SJCRH30 (cell line): Measurements from ENCODE around the gene SAMD4B. TPM values are rescaled to one million over a fixed set of nuclear protein-coding genes. Genes with fewer than 3 reads are reported as not detected.

ENCODE experiments used
- DNase-seq, 2 experiments: peaks; one replicate each; pipeline ENCODE4 v3.0.0-alpha.2; 2015 to 2020
- H3K27ac ChIP-seq: fragments of 250-450 bp; sonication (Bioruptor Pico); 2 replicates; pipeline ENCODE4 v1.5.1; 2020; ENCODE audit warnings: mild to moderate bottlenecking, moderate library complexity
- H3K27me3 ChIP-seq: fragments of 250-450 bp; sonication (Bioruptor Pico); 2 replicates; pipeline ENCODE4 v1.5.1; 2020; ENCODE audit warnings: mild to moderate bottlenecking, moderate library complexity
- H3K36me3 ChIP-seq: fragments of 250-450 bp; sonication (Bioruptor Pico); 2 replicates; pipeline ENCODE4 v1.5.1; 2020; ENCODE audit warnings: mild to moderate bottlenecking, moderate library complexity
- H3K4me1 ChIP-seq: fragments of 250-450 bp; sonication (Bioruptor Pico); 2 replicates; pipeline ENCODE4 v1.5.1; 2020; ENCODE audit warnings: mild to moderate bottlenecking, moderate library complexity
- H3K4me3 ChIP-seq: fragments of 250-450 bp; sonication (Bioruptor Pico); 2 replicates; pipeline ENCODE4 v1.5.1; 2020; ENCODE audit warnings: mild to moderate bottlenecking, moderate library complexity
- H3K9me3 ChIP-seq: fragments of 250-450 bp; sonication (Bioruptor Pico); replicated peaks from 2 replicates; pipeline ENCODE4 v1.5.1; 2020; ENCODE audit warnings: mild to moderate bottlenecking, moderate library complexity
- total RNA-seq: library from RNA; depleted of rRNA; stranded (reverse); fragments of >200 nt; shearing (Covaris generic); gene quantifications from 2 replicates; pipeline ENCODE4 v1.2.3, GENCODE V29; 2014

Gene SAMD4B
- total RNA-seq, 1 experiment from 2014 or later = 125 TPM

DNA sequence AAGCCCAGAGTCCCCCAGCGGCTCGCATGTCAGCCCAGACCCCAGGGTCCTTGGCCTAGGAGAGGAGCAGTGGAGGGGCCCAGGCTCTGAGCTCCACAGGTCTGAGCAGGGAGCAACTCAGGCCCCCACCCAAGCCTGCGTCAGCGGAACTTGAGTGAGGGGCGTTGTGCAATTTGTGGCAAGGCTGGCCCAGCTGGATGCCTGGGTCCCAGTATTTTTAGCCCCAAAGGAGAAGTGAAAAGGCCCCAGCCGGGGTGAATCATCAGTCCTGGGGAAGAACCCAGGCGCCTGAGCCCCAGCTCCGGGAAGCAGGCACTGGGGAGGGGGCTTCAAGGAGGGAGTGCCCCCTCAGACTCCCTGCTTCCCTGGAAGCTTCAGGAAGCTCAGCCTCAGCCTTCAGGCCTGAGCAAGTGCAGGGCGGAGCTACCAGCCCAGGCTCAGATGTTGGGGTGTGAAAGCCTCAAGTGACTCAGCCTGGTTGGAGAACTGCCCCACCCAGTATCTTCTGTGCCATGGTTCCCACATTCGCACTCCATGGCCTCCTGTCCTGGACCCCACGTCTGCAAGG is 56.2 kb downstream of the SAMD4B start:
- DNase-seq = no peak
- no peaks in the 10 kb centered on the region for H3K27me3 ChIP-seq
- H3K27ac ChIP-seq = no peak overlapping the region
- H3K4me1 ChIP-seq = peaks cover 7% of the 10 kb centered on the region; the same call in 1 of the 2 replicates
- no peak overlapping the region for H3K4me3 ChIP-seq
- H3K9me3 ChIP-seq = no peaks in the 10 kb centered on the region
- H3K36me3 ChIP-seq = no peaks in the 10 kb centered on the region

DNA sequence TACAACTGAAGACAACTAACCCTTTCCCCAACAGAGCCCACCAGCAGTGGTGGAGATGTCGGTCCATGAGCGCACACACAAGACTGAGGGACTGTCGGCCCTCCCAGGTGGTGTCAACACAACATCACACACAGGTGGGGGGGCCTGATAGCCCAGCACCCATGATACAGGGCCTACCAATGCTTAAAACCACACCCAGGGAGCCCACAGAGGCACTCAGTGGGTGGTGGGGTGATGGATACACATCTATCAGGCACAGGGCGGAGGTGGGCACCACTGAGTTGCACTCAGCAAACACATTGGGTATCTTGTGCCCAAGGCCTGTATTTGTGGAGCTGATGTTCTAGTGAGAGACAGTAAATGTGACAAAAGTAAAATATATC is 57.4 kb downstream of the SAMD4B start:
- Histone ChIP-seq H3K36me3 (no peaks in the 10 kb centered on the region), H3K27ac (no peak overlapping the region), H3K27me3 (no peaks in the 10 kb centered on the region), H3K9me3 (no peaks in the 10 kb centered on the region), H3K4me3 (no peak overlapping the region), H3K4me1 (peaks cover 12% of the 10 kb centered on the region)
- DNase-seq = no peak

DNA sequence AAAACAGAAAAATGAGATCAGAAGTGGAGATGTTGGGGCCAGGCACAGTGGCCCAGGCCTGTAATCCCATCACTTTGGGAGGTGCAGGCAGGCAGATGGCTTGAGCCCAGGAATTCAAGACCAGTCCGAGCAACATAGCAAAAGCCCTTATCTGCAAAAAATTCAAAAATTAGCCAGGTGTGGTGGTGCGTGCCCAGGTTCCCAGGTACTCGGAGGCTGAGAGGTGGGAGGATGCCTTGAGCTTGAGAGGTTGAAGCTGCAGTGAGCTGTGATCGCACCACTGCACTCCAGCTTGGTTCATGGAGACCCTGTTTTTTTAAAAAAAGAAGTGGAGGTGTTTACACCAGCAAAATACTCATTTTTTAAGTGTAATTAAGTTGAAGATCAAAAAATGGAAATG is 57.8 kb downstream of the SAMD4B start:
- H3K4me1 ChIP-seq = peaks cover 12% of the 10 kb centered on the region
- H3K4me3 ChIP-seq = no peak overlapping the region
- no peaks in the 10 kb centered on the region for H3K27me3 ChIP-seq
- no peaks in the 10 kb centered on the region for H3K9me3 ChIP-seq
- H3K27ac ChIP-seq = no peak overlapping the region
- no peaks in the 10 kb centered on the region for H3K36me3 ChIP-seq
- no peak for DNase-seq

DNA sequence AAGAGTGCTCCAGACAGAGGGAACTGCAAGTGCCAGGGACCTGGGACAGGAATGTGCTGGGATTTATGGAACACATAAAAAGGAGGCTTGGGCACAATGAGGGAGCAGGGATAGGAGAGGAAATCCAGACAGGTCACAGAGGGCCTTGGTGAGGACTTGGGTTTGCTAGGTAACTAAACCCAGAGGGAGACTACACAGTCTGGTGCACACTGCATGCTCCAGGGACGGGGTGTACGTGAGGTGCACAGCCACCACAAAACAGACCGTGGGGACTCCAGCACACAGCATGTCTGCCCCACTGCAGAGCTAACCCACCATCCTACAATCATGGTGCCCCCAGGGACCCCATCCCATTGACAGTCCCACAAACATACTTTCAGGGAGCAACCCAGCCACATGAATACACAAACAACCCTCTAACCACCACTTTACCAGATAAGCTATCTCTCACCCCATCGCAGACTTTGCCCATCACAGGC is 58.9 kb downstream of the SAMD4B start:
- H3K4me3 ChIP-seq = no peak overlapping the region
- no peaks in the 10 kb centered on the region for H3K36me3 ChIP-seq
- no peak overlapping the region for H3K27ac ChIP-seq
- DNase-seq = no peak
- no peaks in the 10 kb centered on the region for H3K9me3 ChIP-seq
- peaks cover 12% of the 10 kb centered on the region for H3K4me1 ChIP-seq
- no peaks in the 10 kb centered on the region for H3K27me3 ChIP-seq

DNA sequence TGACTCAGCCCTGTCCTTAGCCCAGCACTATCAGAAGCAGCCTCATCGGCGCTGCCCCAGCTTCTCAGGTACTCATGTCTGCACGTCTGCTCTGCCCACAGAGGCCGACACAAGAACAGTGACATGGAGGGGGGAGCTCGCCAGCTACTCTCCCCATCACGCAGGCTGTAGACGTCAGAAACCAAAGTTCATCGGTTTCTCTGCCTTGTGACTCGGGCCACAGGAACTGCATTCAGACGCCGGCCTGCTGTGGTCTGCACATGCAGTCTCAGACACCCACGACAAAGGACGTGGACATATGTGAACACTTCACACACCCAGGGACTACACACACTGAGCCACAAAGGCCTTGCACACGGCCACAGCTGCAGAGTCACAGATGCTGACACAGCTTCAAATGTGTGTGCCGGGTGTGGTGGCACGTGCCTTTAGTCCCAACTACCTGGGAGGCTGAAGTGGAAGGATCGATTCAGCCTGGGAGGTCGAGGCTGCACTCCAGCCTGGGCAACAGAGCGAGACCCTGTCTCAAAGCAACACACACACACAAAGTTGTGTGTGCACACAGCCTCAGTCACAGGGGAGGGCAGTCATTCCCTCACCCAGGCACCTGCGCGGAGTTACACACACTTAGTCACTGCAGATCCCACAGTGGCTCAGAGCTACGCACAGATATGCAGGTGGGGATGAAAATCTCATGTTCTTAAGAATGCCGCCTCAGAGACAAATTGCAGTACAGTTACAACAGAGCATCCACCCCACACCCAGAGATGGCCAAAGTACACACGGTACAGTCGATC is 59.5 kb downstream of the SAMD4B start:
- Histone ChIP-seq H3K36me3 (no peaks in the 10 kb centered on the region), H3K27me3 (no peaks in the 10 kb centered on the region), H3K4me1 (peaks cover 12% of the 10 kb centered on the region), H3K9me3 (no peaks in the 10 kb centered on the region), H3K27ac (no peak overlapping the region; the same call in 1 of the 2 replicates), H3K4me3 (peak overlapping the region; percentile 68)
- DNase-seq = no peak

DNA sequence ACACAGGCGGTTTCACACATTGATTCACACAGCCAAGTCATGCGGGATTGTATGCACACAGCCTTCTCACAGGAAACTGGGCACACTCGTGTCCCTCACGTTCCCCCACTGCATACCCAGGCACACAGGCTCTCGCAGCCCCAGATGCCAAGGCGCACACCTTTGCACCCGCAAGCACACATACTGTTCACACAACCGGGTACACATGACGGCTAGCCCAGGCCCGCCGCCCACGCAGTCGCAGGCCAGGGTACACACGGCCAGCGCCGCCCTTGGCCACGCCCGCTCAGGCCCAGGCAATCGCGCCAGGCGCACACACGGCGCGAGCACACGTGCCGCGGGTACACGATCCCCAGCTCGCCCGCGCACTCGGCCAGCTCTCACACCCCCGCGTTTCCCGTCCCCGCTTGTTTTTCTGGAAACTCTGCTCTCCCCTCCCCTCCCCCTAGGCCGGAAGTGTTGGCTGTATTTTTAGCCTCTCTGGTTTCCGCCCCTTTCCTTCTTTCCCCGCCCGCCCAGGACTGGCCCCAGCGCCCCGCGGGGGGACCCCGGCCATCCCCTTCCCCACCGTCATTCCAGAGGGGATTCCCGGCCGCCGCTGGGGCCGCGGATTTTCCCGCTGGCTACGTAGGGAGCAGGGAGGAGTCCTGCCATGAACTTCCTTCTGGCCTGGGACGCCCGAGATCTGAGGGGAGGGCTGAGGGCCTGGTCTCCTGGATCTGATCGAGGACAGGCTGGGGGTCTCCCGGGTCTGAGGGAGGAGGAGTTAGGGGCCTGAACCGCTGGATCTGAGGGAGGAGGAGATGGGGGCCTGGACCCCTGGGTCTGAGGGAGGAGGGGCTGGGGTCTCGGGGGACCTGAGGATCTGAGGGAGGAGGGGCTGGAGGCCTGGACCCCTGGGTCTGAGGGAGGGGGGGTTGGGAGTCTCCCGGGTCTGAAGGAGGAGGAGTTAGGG is 60.4 kb downstream of the SAMD4B start:
- peak; percentile 91 for DNase-seq
- Histone ChIP-seq H3K9me3 (no peaks in the 10 kb centered on the region), H3K4me1 (peaks cover 9% of the 10 kb centered on the region), H3K4me3 (peak overlapping the region; percentile 68), H3K27ac (peak overlapping the region; percentile 79), H3K27me3 (no peaks in the 10 kb centered on the region), H3K36me3 (no peaks in the 10 kb centered on the region)

DNA sequence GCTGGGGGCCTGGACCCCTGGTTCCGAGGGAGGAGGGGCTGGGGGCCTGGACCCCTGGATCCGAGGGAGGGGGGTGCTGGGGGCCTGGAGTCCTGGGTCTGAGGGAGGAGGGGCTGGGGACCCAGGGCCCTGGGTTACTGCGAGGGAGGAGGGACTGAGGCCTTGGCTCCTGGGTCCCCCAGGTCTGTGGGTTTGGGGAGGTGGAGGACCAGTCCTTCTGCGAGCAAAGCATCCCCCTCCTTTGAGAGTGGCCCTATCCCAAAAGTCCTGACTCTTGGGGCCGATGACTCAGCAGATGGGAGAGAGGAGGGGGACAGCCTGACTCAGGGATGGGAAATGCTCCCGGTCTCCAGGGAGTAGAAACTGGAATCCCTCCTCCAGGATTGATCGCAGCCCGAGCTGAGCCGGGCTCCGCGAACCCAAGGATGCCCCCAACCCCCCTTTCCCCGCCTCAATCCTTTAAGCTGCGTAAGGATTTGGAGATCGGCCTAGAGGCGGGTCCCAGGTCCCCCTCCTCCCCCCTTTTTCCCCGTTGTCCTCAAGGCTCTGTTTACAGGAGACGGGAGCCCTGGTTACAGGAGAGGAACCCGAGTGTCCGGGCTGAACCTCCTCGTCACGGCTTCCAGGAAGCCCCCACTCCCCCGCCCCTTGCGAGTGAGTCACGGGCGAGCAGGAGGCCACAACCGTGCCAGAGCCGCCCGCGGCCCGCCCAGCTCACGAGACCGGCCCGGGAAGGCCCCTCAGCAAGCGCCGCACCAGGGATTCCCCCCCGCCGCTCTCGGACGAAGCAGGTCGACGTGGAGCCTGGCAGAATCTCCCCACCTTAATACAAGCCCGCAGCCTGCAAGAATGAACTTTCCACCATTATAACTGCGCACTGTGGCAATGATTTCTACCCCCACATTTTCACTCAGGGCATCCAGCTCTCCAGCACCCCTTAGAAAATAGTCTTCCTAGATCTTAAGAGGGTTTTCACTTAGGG is 61.4 kb downstream of the SAMD4B start:
- Histone ChIP-seq H3K4me3 (peak overlapping the region; percentile 68), H3K4me1 (peaks cover 9% of the 10 kb centered on the region), H3K27me3 (no peaks in the 10 kb centered on the region), H3K9me3 (no peaks in the 10 kb centered on the region), H3K36me3 (no peaks in the 10 kb centered on the region), H3K27ac (peak overlapping the region; percentile 79)
- DNase-seq = peak; percentile 95 to 96

DNA sequence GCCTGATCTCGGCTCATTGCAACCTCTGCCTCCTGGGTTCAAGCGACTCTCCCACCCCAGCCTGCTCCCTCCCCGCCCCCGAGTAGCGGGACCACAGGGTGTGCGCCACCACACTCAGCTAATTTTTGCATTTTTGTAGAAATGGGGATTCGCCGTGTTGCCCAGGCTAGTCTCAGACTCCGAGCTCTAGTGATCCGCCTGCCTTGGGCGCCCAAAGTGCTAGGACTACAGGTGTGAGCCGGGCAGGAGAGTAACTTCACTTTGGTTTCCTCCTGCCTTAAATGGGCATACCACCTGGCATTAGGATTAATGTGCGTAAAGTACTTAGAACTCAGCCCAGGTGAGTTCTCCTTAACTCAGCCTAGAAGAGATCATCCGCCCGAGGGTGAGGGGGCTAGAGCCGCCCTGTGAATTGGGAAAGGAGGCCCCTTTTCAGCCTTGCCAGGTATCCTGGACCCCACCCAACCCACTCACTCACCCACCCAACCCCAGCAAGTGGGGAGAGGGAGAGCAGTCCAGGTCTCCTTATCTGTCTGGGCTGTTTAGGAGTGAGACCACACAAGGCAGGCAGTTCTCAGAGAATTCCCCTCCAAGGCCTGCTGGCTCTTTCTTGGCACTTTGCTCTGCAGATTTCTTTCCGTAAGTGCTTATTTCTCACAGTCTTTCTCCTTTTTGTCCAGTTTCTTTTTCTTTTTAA is 63.2 kb downstream of the SAMD4B start:
- Histone ChIP-seq H3K9me3 (no peaks in the 10 kb centered on the region), H3K4me3 (no peak overlapping the region), H3K4me1 (peaks cover 15% of the 10 kb centered on the region), H3K27me3 (no peaks in the 10 kb centered on the region), H3K27ac (no peak overlapping the region), H3K36me3 (no peaks in the 10 kb centered on the region)
- no peak for DNase-seq

DNA sequence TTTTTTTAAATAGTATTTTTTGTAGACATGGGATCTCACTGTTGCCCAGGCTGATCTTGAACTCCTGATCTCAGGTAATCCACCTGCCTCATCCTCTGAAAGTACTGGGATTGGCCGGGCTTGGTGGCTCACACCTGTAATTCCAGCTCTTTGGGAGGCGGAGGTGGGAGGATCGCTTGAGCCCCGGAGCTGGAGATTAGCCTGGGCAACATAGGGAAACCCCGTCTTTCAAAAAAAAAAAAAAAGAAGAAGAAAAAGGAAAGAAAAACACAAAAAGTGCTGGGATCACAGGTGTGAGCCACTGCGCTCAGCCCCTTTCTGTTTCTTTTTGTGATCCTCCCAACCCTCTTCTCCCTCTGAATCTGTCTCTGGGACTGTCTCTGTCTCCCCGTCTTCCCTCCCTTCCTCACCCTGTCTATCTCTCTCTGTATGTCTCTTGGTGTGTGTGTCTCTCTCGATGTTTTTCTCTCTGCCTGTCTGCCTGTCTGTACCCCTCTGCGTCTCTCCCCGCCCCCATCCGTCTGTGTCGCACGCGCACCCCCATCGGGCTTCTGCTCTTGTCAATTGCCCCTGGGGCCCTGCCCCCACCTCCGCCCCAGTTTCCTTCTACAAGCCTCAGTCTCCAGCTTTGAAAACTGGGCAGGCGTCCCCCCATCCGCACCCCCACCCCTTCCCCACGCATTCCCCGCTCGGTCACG is 63.9 kb downstream of the SAMD4B start:
- H3K36me3 ChIP-seq = no peaks in the 10 kb centered on the region
- DNase-seq = peak in 1 of 2 experiments; percentile 77
- H3K27ac ChIP-seq = no peak overlapping the region; the same call in 1 of the 2 replicates
- H3K27me3 ChIP-seq = no peaks in the 10 kb centered on the region
- peak overlapping the region; percentile 96 for H3K4me3 ChIP-seq
- H3K9me3 ChIP-seq = no peaks in the 10 kb centered on the region
- peaks cover 18% of the 10 kb centered on the region for H3K4me1 ChIP-seq

DNA sequence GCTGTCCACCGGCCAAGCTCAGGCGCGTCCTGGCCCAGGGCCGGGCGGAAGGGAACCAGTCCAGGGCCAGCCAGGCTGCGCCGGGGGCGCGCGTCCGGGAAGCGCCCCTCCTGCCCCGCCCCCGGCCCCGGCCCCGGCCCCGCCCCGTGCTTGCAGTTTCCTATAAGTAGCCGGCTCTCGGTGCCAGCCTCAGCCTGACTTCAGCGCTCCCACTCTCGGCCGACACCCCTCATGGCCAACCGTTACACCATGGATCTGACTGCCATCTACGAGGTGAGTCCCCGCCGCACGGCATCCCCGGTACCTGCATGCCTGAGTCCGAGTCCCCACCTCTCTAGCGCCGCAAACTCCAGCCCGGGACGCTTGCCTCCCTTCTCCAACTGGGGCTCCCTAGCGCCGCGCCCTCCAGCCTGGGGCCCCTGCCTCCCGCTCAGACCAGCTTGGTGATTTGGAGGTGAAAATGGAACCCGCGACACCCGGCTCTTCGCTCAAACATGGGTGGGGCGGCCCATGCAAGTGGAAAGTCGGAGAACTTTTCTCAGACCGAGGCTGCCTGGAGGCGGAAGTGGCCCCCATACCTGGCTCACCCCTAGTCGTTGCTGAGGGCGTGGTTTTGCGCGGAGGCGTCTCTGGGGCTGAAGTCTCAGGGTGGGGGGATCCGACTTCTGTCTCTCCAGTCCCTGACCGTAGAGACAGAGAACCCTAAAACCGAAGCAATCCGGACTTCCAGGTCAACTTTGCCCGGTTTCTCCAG is 64.6 kb downstream of the SAMD4B start, which contains the start of gene ZFP36:
Gene ZFP36 (plus strand): TSS at position 192 of the 754 bp plus-strand sequence. CDS start 58 bp downstream, at position 250.
- peaks cover 23% of the 10 kb centered on the region for H3K4me1 ChIP-seq
- H3K36me3 ChIP-seq = no peaks in the 10 kb centered on the region
- peak within 1 kb of the TSS; percentile 32; the same call in 1 of the 2 replicates for H3K27ac ChIP-seq
- DNase-seq = peak; percentile 83 to 90
- H3K4me3 ChIP-seq = peak within 1 kb of the TSS; percentile 96
- H3K27me3 ChIP-seq = no peaks in the 10 kb centered on the region
- no peaks in the 10 kb centered on the region for H3K9me3 ChIP-seq

DNA sequence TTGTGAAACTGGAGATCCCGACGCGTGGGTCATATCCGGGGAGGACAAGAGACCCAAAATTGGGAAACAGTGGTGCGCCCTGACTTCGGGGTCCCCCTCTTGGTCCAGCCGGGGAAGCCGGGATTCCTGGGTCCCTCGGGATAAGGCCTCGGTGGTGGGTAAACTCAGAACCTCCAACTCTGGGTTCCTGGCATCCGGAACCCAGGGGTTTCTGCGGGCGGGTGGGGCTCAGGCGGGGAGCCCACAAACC is 65.1 kb downstream of the SAMD4B start:
- H3K4me1 ChIP-seq = peaks cover 21% of the 10 kb centered on the region
- H3K9me3 ChIP-seq = no peaks in the 10 kb centered on the region
- no peaks in the 10 kb centered on the region for H3K27me3 ChIP-seq
- DNase-seq = no peak
- peak overlapping the region; percentile 96 for H3K4me3 ChIP-seq
- H3K27ac ChIP-seq = no peak overlapping the region; the same call in 1 of the 2 replicates
- no peaks in the 10 kb centered on the region for H3K36me3 ChIP-seq

DNA sequence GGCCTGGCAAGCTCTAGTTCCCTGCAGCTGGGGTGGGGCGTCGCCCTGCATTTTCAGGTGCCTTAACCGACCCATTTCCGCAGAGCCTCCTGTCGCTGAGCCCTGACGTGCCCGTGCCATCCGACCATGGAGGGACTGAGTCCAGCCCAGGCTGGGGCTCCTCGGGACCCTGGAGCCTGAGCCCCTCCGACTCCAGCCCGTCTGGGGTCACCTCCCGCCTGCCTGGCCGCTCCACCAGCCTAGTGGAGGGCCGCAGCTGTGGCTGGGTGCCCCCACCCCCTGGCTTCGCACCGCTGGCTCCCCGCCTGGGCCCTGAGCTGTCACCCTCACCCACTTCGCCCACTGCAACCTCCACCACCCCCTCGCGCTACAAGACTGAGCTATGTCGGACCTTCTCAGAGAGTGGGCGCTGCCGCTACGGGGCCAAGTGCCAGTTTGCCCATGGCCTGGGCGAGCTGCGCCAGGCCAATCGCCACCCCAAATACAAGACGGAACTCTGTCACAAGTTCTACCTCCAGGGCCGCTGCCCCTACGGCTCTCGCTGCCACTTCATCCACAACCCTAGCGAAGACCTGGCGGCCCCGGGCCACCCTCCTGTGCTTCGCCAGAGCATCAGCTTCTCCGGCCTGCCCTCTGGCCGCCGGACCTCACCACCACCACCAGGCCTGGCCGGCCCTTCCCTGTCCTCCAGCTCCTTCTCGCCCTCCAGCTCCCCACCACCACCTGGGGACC is 65.6 kb downstream of the SAMD4B start:
- Histone ChIP-seq H3K27ac (no peak overlapping the region), H3K4me1 (peaks cover 19% of the 10 kb centered on the region), H3K36me3 (no peaks in the 10 kb centered on the region), H3K4me3 (peak overlapping the region; percentile 96), H3K27me3 (no peaks in the 10 kb centered on the region), H3K9me3 (no peaks in the 10 kb centered on the region)
- DNase-seq = no peak
